HL-60/S4 treated with retinoic acid at 250 ng/mL for 4 days and 3 days (cell line): Measurements from ENCODE around the gene STAT5B.
"Not testable (repeated sequence)": the region's sequence is repeated elsewhere in the genome, so short reads cannot be mapped to it uniquely, and the experiment has no call there.

ENCODE experiments used
- in situ Hi-C: fragments of 300-500 bp; cut with MboI; formaldehyde crosslinking; loops from 2 replicates; pipeline ENCODE4 v1.7.0; 2022; ENCODE audit warnings: low sequenced_read_pairs

STAT5B gene

DNA sequence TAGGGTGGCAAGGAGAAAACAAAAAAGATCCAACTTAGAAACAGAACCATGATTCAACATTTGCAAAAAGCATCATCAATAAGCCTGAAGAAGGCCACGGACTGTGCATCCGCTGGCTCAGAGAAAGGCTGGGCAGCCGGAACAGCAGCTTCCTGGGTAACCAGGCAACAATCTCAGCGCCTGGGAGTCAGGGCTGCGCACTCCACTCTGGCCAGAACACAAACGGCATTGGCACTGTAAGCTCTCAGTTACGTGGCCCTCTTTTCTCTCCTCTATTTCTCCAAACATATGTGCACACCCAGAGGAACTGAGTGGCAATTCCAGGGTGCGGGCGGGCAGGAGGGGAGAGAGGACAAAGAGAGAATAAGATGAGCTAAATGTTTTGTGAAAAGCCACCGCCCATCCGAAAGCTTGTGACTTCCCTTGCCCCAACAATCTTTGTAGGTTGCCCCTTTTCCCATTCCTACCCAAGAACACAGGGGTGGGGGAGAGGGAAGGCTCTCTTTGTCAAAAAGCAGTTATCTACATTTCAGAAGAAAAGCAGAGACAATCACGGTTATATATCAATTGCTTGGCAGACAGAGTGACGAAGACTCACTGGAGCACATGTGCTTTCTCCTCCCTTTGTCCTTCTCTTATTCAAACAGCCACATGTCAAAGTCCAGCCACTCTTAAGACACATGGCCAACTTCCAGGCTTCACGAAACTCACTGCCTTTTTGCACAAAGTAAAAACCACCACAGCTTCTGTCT, 75.3 kb downstream of the STAT5B start:
- in situ Hi-C loops, result no loop called here

DNA sequence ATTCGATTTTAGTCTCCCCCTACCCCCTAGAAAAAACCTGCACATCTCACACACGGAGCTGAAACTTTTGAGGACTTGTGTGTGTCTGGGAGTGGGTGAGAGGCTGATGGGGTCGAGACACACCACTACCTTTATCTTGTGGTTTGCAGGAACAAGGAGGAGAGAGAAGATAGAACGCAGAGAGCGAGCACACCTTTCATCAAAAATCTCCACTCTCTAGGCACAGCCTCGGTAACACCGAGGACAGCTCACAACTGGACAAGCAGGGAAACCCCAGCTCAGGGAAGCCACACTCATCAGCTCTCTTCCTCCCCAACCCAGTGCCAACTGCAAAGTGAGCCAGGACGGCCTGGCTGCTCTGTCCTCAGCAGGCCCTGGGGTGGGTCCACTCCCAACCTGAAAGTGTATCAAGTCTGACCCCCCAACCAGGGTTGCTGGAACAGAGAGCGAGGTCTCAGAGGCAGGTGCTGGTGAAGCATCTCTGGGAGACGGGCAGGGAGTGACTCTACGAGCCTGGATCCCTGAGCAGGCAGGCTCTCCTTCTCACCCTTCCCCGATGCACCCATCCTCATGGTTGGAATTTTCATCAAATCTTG, 76.7 kb downstream of the STAT5B start:
- in situ Hi-C loops, result no loop called here

DNA sequence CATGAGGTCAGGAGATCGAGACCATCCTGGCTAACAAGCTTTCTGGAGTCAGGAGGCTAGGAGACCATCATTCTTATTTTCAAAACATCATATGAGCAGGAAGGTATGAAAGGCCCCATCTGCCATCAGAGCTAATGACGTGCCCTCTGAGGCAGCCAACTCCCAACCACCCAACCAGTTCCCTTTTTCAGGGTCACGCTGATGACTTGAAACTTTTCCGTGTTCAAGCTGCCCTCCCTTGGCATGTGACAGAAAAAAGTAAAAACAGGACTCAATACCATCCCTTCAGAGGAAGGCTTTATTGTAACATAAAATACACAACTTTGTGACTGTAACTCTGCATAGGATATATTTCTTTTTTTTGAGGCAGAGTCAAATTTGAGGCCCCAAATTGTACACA, 77.3 kb downstream of the STAT5B start:
- in situ Hi-C loops, result no loop called here

DNA sequence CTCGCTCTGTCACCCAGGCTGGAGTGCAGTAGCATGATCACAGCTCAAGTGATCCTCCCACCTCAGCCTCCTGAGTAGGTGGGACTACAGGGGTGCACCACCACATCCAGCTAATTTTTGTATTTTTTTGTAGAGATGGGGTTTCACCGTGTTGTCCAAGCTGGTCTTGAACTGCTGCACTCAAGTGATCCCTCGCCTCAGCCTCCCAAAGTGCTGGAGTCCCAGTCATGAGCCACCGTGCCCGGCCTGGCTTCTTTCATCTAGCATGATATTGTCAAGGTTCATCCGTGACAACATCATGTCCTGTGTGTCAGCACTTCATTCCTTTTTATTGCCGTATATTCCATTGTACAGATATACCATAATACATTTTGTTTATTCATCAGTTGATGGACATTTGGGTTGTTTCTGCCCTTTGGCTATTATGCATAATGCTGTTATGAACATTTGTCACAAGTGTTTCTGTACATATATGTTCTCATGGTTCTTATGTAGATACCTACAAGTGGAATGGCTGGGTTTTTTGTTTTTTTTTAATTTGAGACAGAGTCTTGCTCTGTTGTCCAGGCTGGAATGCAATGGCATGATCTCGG, 78.5 kb downstream of the STAT5B start:
- in situ Hi-C loops, result no loop called here

DNA sequence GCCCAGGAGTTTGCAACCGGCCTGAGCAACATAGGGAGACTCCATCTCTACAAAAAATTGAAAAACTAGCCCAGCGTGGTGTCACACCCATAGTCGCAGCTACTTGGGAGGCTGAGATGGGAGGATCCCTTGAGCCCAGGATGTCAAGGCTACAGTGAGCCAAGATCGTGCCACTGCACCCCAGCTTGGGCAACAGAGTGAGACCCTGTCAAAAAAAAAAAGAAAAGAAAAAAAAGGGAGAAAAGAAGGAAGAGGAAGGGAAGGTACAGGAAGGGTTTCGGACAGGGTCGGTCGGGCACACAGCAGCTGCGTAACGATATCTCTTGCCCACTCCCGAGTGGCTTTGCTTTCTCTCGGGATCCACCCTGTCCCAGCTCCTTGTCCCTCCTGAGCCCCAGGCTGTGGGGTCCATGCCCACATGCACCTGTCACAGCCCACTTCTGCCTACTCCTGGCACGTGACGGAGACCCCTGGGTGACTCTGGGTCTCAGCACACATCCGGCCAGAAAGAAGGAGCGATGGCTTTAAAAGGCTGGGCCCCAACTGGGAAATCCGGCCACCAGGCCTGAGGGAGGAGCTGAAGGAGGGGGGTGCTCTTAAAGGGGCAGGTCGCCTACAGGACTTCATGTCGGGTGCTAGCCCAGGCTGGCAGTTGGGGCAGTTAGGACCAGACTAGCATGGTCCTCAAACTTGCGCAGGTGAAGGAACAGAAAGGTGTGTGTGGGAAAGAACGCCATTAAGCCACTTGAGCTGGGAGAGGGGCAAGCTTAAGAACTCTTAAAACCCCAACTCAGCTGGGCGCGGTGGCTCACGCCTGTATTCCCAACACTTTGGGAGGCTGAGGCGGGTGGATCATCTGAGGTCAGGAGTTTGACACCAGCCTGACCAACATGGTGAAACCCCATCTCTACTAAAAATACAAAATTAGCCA, 82.0 kb downstream of the STAT5B start, which contains the start of gene GHDC:
Gene GHDC (minus strand): TSS at position 526 of the 931 bp plus-strand sequence. CDS start 913 bp downstream, outside the sequence.
- in situ Hi-C loops, result no loop called here

DNA sequence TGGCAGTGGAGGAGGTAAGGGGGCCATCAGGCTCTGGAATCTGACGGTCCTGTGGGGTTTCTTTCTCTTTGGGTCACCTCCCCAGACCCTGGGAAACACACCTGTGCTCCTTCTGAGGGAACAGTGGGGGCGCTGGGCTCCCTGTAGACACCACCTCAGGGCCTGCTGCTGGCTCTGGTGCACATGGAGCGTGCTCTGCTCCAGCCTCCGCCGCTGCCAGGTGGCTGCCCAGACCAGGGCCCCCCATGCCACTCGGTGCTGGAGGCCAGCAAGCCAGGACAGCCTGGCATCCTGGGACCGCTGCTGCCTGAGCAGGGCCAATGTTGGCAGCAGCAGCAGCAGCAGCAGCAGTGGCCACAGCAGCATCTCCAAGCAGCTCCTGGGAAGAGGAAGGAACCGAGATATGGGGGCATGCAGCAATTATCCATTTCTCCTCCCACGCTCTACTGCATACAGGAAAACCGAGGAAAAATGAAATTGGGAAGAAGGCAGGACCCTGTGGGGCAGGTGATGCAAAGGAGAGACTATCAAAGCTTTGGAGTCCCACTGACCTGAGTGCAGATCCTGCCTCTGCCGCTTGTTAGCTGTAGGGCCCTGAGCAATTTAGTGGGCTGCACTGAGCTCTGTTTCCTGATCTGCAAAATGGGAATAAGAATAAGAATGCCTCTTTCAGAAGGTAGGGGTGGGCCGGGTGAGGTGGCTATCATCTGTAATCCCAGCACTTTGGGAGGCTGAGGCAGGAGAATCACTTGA, 82.8 kb downstream of the STAT5B start:
- in situ Hi-C loops, result no loop called here

DNA sequence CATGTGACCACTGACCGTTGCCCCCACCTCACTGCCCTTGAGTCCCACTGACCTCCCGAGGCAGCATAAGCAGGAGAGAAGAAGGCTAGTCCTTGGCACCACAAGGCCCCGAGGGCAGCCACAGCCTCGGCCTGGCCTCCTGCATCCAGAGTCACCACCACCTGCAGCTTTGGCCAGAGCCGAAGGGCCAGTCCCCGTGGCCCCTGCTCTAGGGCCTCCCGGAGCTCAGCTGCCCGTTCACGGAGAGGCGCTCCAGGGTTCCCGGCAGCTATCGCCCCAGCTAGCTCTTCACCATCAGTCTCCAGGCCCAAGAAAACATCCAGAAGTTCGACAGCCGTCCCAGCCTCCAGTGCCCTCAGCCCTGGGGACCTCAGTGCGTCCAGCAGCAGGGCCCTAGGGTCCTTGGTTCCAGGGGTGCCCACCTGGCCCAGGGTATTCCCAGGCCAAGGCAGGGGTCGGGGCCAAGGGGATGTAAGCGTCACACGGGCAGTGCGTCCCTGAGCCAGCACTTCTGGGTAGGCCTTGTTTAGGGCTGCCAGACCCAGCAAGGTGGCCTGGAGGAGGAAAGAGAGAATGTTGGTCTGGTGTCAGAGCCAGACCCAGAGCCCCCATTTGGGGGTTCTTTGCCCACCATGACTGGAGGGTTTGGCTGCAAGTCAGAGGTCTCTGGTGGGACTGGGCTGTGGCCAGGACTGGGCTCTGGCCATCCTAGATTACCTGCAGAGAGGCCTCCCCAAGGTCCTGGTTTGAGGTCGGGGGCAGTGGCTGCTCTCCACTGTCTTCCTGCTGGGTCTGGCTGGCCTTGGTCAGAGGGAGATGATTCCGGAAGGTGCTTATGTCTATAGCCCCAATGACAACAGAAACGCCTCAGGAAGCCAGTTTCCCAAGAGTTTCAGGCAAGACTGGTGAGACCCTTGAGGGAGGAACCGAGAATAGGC, 83.7 kb downstream of the STAT5B start:
- in situ Hi-C loops, result no loop called here

DNA sequence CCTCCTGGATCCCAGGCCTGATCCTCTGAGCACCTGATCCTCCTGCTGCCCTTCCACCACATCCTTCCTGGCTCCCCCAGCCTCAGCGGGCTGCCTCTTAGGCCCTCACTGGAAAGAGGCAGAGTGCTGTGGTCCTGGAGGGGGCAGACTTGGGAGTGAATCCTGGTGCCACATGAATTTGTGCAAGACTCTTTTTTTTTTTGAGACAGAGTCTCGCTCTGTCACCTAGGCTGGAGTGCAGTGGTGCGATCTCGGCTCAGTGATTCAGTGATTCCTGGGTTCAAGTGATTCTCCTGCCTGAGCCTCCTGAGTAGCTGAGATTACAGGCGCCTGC, 84.9 kb downstream of the STAT5B start:
- in situ Hi-C loops, result no loop called here

DNA sequence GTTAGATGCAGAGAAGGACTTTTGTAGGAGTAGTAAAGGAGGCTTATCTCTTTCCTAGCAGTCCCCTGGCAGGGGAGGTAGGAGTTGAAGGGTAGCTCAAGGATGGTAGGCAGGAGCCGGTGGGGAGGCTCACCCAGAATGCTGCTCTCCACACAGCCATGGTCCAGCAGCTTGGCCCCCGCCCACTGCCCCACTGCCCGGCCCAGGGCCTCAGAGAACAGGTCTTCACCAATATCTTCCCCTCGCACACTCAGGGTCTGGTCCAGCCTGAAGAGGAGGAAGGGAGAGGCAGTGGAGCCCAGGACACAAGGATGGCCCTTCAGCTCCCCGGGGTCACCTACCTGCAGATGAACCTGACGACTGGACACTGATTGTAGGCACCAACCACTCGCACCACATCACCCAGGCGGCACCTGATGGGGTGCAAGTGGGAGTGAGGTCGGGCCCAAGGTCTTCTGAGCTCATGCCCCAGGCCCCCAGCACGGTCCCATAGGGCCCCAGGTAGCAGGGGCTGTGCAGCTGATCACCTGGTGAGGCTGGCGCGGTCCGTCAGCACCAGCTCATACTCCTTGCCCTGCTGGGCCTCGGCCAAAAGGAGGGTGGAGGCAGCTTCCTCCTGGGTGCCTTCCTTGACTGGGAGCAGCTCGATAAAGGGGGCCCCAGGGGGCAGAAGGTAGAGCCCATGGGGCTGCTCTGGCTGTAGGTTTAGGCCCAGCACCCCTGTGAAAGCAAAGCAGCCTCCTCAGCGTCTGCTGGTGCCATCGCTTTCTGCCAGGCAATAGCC, 85.5 kb downstream of the STAT5B start:
- in situ Hi-C loops, result no loop called here

DNA sequence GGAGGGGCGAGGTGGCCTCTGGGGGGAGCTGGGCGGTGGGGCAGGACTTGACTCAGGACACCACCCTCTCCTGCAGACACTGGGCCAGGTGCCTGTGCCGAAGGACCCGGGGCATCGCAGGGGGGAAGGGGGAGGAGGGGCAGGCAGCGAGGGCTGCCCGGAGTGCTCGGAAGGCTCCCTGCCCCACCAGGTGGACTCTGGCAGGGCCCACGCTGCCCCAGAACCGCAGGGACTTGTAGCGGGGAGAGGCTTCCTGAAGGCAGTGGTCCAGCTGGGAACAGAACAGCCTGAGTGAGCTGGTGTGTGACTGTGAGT, 86.6 kb downstream of the STAT5B start:
- in situ Hi-C loops, result no loop called here

DNA sequence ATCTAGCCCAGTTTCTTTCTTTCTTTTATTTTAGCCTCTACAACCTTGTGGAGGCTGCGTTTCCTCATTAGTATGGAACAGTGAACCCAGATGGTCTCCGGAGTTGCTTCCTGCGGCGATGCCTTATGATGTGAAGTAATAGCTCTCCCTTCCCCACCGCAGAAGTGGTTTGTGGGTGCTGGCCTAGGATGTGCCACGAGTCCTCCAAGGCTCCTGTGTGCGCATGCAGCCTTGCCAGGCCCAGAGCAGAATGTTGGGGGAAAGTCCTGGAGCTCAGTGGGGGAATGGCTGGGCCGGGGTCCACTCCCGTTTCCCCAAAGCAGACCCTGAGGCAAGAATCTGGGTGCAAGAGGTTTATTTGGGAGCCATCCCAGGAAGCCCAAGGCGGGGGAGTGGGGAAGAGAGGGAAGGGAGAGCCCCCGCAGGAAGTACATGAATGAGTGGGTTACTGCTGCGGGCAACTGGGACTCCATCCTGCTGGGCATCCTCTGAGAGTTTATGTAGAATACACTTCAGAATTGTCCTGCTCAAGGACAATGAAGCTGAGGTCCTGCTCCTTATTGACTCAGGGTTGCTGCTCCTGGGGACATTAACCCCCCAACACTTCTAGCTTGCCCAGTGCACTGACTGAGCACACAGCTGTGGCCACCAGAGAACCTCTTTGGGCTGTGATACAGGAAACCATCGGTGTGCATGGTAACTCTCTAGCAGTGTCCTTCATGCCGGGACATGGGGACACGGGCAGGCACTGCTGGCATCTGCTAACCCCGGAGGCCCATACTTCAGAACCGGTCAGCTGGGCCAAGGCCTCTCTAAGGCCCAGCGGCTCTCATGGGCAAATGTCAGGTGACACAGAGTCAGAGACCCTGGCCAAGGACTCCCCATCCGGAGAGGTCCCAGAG, 87.2 kb downstream of the STAT5B start:
- in situ Hi-C loops, result no loop called here

DNA sequence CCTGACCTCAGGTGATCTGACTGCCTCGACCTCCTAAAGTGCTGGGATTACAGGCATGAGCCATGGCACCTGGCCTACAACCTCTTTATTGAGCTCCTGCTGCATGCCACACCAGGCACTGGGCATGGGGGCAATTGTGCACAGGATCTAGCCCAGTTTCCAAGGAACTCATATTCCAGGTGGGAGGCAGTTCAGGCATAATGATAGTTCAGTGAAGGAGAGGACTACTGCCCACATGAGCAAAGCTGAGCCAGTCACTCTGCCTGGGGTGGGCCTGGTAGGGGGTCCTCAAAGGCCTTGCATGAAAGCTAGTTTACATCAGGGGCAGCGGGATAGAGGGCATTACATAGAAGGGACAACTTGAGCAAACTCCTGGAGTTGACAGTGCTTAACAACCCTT, 88.4 kb downstream of the STAT5B start:
- in situ Hi-C loops, result no loop called here

DNA sequence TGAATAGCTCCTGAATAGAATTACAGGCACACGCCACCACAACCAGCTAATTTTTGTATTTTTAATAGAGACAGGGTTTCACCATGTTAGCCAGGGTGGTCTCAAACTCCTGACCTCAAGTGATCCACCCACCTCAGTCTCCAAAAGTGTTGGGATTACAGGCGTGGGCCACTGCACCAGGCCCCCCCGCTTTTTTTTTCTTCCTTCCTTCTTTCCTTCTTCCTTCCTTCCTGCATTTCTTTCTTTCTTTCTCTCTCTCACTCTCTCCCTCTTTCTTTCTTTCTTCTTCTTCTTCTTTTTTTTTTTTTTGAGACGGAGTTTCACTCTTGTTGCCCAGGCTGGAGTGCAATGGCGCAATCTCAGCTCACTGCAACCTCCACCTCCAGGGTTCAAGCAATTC, 90.0 kb downstream of the STAT5B start:
- in situ Hi-C loops, result not testable (repeated sequence)

DNA sequence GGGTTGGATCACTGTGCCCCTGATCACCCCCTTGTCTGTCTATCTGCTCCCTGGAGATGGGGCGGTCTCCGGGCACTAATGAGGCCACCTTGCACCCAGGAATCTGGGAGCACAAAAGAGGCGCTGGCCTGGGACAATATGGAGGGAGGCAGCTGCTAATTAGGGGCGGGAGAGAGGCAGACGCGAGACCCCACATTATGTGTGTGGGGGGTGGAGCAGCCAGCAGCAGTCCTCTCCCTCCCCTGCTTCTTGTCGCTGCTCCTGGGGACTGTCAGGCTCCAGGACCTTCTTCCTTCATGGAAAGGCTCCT, 90.6 kb downstream of the STAT5B start:
- in situ Hi-C loops, result no loop called here

DNA sequence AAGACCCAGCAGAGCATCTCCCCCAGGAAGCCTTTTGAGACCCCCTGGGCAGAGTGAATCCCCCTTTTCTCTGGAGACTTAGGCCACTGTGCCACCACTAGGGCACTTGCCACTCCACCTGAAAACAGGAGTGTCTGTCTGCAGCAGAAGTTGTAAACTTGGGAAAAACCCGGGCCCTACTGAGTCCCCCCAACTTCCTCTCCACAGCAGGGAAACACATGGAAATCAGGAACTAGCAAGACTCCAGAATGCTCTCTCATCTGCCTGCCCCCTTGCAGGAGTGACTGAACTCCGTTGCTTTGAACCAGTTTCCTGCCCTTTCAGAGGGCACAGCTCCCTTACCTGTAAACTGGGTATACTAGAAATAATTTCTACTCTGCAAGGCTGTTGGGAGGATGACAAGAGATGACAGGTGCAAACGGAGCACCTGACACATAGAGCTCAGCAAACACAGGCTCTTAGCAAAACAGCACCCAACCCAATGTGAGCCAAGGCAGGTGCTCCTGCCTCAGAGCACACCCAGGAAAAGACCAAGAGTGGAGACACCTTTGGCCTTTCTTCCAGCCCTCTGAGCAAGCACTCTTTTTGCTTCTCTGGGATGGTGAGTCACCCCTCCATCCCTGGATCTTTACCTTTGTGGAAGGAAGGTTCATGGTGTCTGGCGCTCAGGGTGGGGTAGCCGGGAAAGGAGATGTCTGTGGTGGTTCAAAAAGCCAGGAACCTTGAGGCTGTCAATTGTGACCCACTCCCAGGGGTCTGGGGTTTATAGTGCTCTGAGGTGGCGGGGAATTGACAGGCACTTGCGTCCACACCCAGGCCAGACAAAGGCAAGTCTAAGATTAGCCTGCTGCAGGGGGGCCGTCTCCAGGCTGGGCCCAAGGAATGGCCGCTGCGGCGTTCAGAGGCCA, 91.2 kb downstream of the STAT5B start, which contains the start of gene HCRT:
Gene HCRT (minus strand): TSS at position 740 of the 908 bp plus-strand sequence. CDS start 87 bp downstream, at position 653.
- in situ Hi-C loops, result no loop called here

DNA sequence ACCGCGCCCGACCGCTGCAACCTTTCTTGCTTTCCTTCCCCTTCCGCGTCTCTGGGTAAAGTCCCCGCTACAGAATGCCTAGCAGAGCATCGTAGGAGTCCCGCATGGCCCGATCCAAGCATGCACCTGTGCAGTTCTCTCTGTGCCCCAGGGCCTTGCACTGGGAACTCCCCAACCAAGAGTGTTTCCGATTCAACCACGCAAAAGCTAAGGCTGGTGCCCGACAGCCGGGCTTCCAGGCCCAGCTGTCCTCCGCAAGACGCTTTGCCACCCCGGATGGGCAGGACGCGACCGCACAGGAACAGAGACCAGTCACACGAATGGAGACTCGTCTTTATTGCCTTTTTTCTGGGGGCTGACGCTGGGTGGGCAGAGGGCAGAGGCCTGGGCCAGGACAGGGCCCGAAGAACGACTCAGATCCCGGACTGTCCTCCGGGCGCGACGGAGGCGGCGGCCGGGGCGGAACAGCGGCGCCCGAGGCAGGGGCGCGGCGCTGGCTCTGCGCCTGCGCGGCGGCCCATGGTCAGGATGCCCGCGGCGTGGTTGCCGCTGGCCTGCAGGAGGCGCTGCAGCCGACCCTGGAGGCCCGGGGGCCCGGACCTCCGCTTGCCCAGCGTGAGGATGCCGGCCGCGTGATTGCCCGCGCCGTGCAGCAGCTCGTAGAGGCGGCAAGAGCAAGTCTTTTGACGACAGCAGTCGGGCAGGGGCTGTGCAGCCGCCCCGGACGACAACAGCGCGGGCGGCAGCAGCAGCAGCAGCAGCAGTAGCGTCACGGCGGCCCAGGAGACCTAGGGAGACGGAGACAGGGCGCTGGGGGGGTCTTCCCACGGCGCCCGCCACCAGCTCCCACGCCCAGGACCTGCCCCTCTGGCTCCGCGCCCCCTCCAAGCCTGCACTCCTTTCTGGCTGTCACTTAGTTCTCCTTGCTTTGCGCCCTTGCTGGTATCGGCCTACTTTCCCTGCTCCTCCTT, 92.2 kb downstream of the STAT5B start:
- in situ Hi-C loops, result no loop called here
